ENCODE measurements around the gene TAOK1.

Gene TAOK1

DNA sequence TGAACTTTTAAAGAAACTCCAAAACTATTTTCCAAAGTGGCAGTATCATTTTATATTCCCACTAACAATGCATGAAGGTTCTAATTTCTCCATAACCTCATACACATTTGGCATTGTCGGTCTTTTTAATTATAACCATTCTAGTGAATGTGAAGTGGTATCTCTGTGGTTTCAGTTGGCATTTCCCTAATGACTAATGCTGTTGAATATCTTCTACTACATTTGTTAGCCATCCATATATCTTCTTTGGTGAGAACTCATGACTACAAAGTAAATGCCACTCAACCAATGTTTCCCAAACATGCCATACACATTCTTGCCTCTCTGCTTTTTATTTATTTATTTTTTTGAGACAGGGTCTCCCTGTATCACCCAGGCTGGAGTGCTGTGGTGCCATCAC is 31.7 kb upstream of the TAOK1 start:
- H3K27me3 ChIP-seq (replicated peaks), result no peaks in the 10 kb centered on the region
- TF ChIP-seq, protein P1, sequence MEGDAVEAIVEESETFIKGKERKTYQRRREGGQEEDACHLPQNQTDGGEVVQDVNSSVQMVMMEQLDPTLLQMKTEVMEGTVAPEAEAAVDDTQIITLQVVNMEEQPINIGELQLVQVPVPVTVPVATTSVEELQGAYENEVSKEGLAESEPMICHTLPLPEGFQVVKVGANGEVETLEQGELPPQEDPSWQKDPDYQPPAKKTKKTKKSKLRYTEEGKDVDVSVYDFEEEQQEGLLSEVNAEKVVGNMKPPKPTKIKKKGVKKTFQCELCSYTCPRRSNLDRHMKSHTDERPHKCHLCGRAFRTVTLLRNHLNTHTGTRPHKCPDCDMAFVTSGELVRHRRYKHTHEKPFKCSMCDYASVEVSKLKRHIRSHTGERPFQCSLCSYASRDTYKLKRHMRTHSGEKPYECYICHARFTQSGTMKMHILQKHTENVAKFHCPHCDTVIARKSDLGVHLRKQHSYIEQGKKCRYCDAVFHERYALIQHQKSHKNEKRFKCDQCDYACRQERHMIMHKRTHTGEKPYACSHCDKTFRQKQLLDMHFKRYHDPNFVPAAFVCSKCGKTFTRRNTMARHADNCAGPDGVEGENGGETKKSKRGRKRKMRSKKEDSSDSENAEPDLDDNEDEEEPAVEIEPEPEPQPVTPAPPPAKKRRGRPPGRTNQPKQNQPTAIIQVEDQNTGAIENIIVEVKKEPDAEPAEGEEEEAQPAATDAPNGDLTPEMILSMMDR (IDR thresholded peaks at IDR 0.05; ENCODE audit: low read depth, low read length, missing control alignments), result no peak
- H3K4me3 ChIP-seq (ENCODE audit: low read depth, low read length), result no peak overlapping the region
- no peaks in the 10 kb centered on the region for H3K36me3 ChIP-seq (replicated peaks)
- in situ Hi-C loops (cut with HindIII; ENCODE audit: low pct_ligation_motif_present, low sequenced_read_pairs), result no loop called here
- DNase-seq, result no peak
- H3K27ac ChIP-seq, result no peak overlapping the region

GRCh38 chr17:29359777-29360176 is 30.4 kb upstream of the TAOK1 start:
- TF ChIP-seq, protein P1 (IDR thresholded peaks at IDR 0.05; ENCODE audit: low read depth, low read length, missing control alignments), result no peak

DNA sequence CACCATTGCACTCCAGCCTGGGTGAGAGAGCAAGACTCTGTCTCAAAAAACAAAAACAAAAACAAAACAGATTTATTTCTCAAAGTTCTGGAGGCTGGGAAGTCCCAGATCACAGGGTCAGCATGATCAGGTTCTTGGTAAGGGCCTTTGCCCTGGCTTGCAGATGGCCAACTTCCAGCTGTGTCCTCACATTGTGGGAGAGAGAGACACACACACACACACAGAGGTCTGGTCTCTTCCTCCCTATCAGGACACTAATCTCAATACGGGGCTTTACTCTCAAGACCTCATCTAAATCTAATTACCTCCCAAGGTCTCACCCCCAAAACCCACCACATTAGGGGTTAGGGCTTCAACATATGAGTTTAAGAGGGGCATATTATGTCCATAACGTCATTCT is 26.4 kb upstream of the TAOK1 start:
- H3K27ac ChIP-seq, result no peak overlapping the region

More at GRCh38 chr17:29359777-29360176, 30.4 kb upstream of the TAOK1 start:
- in situ Hi-C loops (cut with HindIII; ENCODE audit: low pct_ligation_motif_present, low sequenced_read_pairs), result no loop called here
- DNase-seq, result no peak
- H3K4me3 ChIP-seq (ENCODE audit: low read depth, low read length), result no peak overlapping the region
- H3K27me3 ChIP-seq (replicated peaks), result no peaks in the 10 kb centered on the region
- H3K36me3 ChIP-seq (replicated peaks), result no peaks in the 10 kb centered on the region
- no peak overlapping the region for H3K27ac ChIP-seq

DNA sequence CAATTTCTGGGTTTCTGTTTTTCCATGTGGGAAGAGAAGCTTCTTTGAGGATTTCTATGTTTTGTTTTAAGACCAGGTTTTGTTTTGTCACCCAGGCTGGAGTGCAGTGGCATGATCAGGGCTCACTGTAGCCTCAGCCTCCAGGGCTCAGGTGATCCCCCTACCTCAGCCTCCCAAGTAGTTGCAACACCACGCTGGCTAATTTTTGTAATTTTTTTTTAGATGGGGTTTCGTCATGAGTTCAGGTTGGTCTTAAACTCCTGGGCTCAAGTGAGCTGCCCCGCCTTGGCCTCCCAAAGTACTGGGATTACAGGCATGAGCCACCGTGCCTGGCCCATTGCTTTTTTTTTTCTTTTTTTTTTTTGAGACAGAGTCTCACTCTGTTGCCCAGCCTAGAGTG is 25.5 kb upstream of the TAOK1 start:
- DNase-seq, result no peak
- no peaks in the 10 kb centered on the region for H3K27me3 ChIP-seq (replicated peaks)
- H3K27ac ChIP-seq, result no peak overlapping the region
- in situ Hi-C loops (cut with HindIII; ENCODE audit: low pct_ligation_motif_present, low sequenced_read_pairs), result no loop called here
- no peak overlapping the region for H3K4me3 ChIP-seq (ENCODE audit: low read depth, low read length)
- no peaks in the 10 kb centered on the region for H3K36me3 ChIP-seq (replicated peaks)
- TF ChIP-seq, protein P1 (IDR thresholded peaks at IDR 0.05; ENCODE audit: low read depth, low read length, missing control alignments), result no peak

More for the DNA sequence above, 26.4 kb upstream of the TAOK1 start:
- no peak for DNase-seq
- in situ Hi-C loops (cut with HindIII; ENCODE audit: low pct_ligation_motif_present, low sequenced_read_pairs), result no loop called here
- H3K27me3 ChIP-seq (replicated peaks), result no peaks in the 10 kb centered on the region
- H3K36me3 ChIP-seq (replicated peaks), result no peaks in the 10 kb centered on the region
- TF ChIP-seq, protein P1 (IDR thresholded peaks at IDR 0.05; ENCODE audit: low read depth, low read length, missing control alignments), result no peak
- no peak overlapping the region for H3K4me3 ChIP-seq (ENCODE audit: low read depth, low read length)

DNA sequence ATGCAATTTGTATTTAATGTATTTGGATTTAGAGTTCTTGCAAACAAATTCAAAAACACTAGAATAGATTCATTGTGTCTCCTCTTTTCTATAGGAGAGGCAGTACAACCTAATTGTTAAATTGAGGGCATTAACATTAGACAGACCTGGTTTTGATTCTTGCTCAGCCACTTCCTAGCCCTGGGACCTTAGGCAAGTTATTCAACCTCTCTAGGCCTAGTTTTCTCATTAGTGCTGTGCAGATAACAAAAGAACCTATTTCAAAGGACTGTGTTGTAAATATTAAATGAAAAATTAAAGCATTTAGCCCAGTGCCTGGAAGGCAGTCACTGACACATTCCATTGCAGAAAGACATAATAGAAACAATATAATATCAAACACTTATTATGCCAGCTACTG is 22.0 kb upstream of the TAOK1 start:
- in situ Hi-C loops (cut with HindIII; ENCODE audit: low pct_ligation_motif_present, low sequenced_read_pairs), result no loop called here
- TF ChIP-seq, protein P1 (IDR thresholded peaks at IDR 0.05; ENCODE audit: low read depth, low read length, missing control alignments), result no peak
- H3K4me3 ChIP-seq (ENCODE audit: low read depth, low read length), result no peak overlapping the region

GRCh38 chr17:29368926-29369325 is 21.2 kb upstream of the TAOK1 start:
- Histone ChIP-seq H3K4me3 (ENCODE audit: low read depth, low read length) (no peak overlapping the region), H3K27ac (no peak overlapping the region), H3K36me3 (replicated peaks) (no peaks in the 10 kb centered on the region), H3K27me3 (replicated peaks) (no peaks in the 10 kb centered on the region)
- TF ChIP-seq, protein P1 (IDR thresholded peaks at IDR 0.05; ENCODE audit: low read depth, low read length, missing control alignments), result no peak
- DNase-seq, result peak; percentile 66
- in situ Hi-C loops (cut with HindIII; ENCODE audit: low pct_ligation_motif_present, low sequenced_read_pairs), result no loop called here

More for the DNA sequence above, 22.0 kb upstream of the TAOK1 start:
- DNase-seq, result no peak
- Histone ChIP-seq H3K27me3 (replicated peaks) (no peaks in the 10 kb centered on the region), H3K27ac (no peak overlapping the region), H3K36me3 (replicated peaks) (no peaks in the 10 kb centered on the region)

All from brain microvascular endothelial cell (primary cell).